CD8-positive, alpha-beta memory T cell (primary cell): ENCODE data around the gene FBXL15. TPM values are rescaled to one million over a fixed set of nuclear protein-coding genes. Genes with fewer than 3 reads are reported as not detected.

ENCODE experiments used
- polyA plus RNA-seq: library from polyadenylated mRNA; unstranded; fragments of 300-500 nt; fragmentation: Illumina TruSeq; gene quantifications from one replicate; pipeline ENCODE4 v1.2.3, GENCODE V29; 2021
- total RNA-seq, 2 experiments: library from RNA; stranded (reverse); gene quantifications; one replicate each; pipeline ENCODE4 v1.2.3, GENCODE V29; 2021

FBXL15 gene
- total and polyA plus RNA-seq, 3 experiments from 2014 or later: 13.5 to 33.4 (median 16.3) TPM

Other genes with a start within 250 kb of the FBXL15 start
- gene ELOVL3, start 194.5 kb upstream of the FBXL15 start, total RNA-seq: not detected
- gene ELOVL3, start 194.5 kb upstream of the FBXL15 start, polyA plus RNA-seq: not detected
- gene PITX3, start 179.3 kb upstream of the FBXL15 start, total RNA-seq: not detected
- gene PITX3, start 179.3 kb upstream of the FBXL15 start, polyA plus RNA-seq: not detected
- 10 to 100 TPM; 38.7 to 39.2 TPM for gene GBF1, start 175.3 kb upstream of the FBXL15 start, total RNA-seq
- gene GBF1, start 175.3 kb upstream of the FBXL15 start, polyA plus RNA-seq: 21.6 TPM
- gene NFKB2, start 25.1 kb upstream of the FBXL15 start, total RNA-seq: 100 to 1,000 TPM; 323 to 324 TPM
- 14.0 TPM for gene NFKB2, start 25.1 kb upstream of the FBXL15 start, polyA plus RNA-seq
- gene PSD, start 2.1 kb upstream of the FBXL15 start, total RNA-seq: 1 to 10 TPM; 2.5 to 3.2 TPM
- 1.9 TPM for gene PSD, start 2.1 kb upstream of the FBXL15 start, polyA plus RNA-seq
- gene CUEDC2, start 11.7 kb downstream of the FBXL15 start, total RNA-seq: 10 to 100 TPM; 62.4 to 64.8 TPM
- 61.7 TPM for gene CUEDC2, start 11.7 kb downstream of the FBXL15 start, polyA plus RNA-seq
- under 1 TPM; 0.57 to 0.62 TPM for gene C10orf95, start 30.7 kb downstream of the FBXL15 start, total RNA-seq
- gene C10orf95, start 30.7 kb downstream of the FBXL15 start, polyA plus RNA-seq: 0.70 TPM
- 10 to 100 TPM; 79.6 to 80.4 TPM for gene ACTR1A, start 81.9 kb downstream of the FBXL15 start, total RNA-seq
- 76.4 TPM for gene ACTR1A, start 81.9 kb downstream of the FBXL15 start, polyA plus RNA-seq
- gene SUFU, start 83.1 kb downstream of the FBXL15 start, total RNA-seq: 1 to 10 TPM; 7.5 to 8.3 TPM
- 8.3 TPM for gene SUFU, start 83.1 kb downstream of the FBXL15 start, polyA plus RNA-seq
- 10 to 100 TPM; 72.0 to 74.5 TPM for gene TRIM8, start 223.6 kb downstream of the FBXL15 start, total RNA-seq
- gene TRIM8, start 223.6 kb downstream of the FBXL15 start, polyA plus RNA-seq: 63.9 TPM